IMR-90 (cell line): ENCODE data around the gene DACH1. TPM values are rescaled to one million over a fixed set of nuclear protein-coding genes. Genes with fewer than 3 reads are reported as not detected.

Experiments used
- ATAC-seq: fragments of 200-7000 bp; cut with Tn5 transposase; 2 replicates; pipeline ENCODE4 v1.9.1; 2020; ENCODE audit warnings: low read depth, mild to moderate bottlenecking, moderate library complexity
- BruUV-seq: library from RNA; stranded (reverse); fragments of 400-500 nt; replicated peaks from 2 replicates; lab custom pipeline; 2021; lab: Mats Ljungman, UMichigan
- CTCF ChIA-PET: fragments of 300-600 bp; formaldehyde crosslinking; extraction: SDS; loops from one replicate; lab custom pipeline; 2021; ENCODE audit warnings: antibody characterized with exemption; lab: Yijun Ruan, JAX
- POLR2A ChIA-PET: fragments of 300-600 bp; sonication (Branson Sonifier 250); formaldehyde crosslinking; loops from one replicate; lab custom pipeline; 2022; ENCODE audit warnings: antibody characterized with exemption; ENCODE audit not compliant: unreplicated experiment; lab: Charles Lee
- DNase-seq: peaks from one replicate; pipeline ENCODE4 v3.0.0; 2013
- H2AFZ ChIP-seq: replicated peaks from 2 replicates; pipeline ENCODE3; 2013; ENCODE audit warnings: low read length, mild to moderate bottlenecking; ENCODE audit not compliant: poor library complexity
- H2AK5ac ChIP-seq: 2 replicates; pipeline ENCODE4 v1.6.1; 2013; ENCODE audit warnings: low read depth, low read length, inconsistent platforms
- H2AK9ac ChIP-seq: replicated peaks from 2 replicates; pipeline ENCODE3; 2013; ENCODE audit warnings: mild to moderate bottlenecking, low read depth, low read length, moderate library complexity; ENCODE audit not compliant: poor library complexity
- H2BK120ac ChIP-seq: 2 replicates; pipeline ENCODE4 v1.6.1; 2013; ENCODE audit warnings: low read depth, low read length, inconsistent platforms
- H2BK15ac ChIP-seq: 3 replicates; pipeline ENCODE4 v1.6.1; 2013; ENCODE audit warnings: low read depth, low read length, inconsistent platforms
- H2BK20ac ChIP-seq: 2 replicates; pipeline ENCODE4 v1.6.1; 2013; ENCODE audit warnings: low read depth, mild to moderate bottlenecking, inconsistent platforms, low read length, moderate library complexity
- H2BK5ac ChIP-seq: 2 replicates; pipeline ENCODE4 v1.6.1; 2013; ENCODE audit warnings: mild to moderate bottlenecking, low read depth, low read length, inconsistent platforms; ENCODE audit not compliant: poor library complexity, severe bottlenecking
- H3K14ac ChIP-seq: replicated peaks from 2 replicates; pipeline ENCODE4 v1.6.1; 2013; ENCODE audit warnings: low read depth, low read length, inconsistent platforms
- H3K18ac ChIP-seq: 2 replicates; pipeline ENCODE4 v1.6.1; 2013; ENCODE audit warnings: low read depth, low read length, control low read depth
- H3K23ac ChIP-seq: 2 replicates; pipeline ENCODE4 v1.6.1; 2013; ENCODE audit warnings: low read depth, low read length, inconsistent platforms
- H3K27ac ChIP-seq: 2 replicates; pipeline ENCODE4 v1.5.1; 2013; ENCODE audit warnings: mild to moderate bottlenecking, control low read depth, low read length; ENCODE audit not compliant: insufficient read depth
- H3K27me3 ChIP-seq: 2 replicates; pipeline ENCODE4 v1.6.1; 2013; ENCODE audit warnings: low read length; ENCODE audit not compliant: control insufficient read depth, insufficient read depth
- H3K36me3 ChIP-seq: 2 replicates; pipeline ENCODE4 v1.6.1; 2013; ENCODE audit warnings: low read length, mixed read lengths; ENCODE audit not compliant: control insufficient read depth, insufficient read depth
- H3K4ac ChIP-seq: 2 replicates; pipeline ENCODE4 v1.6.1; 2013; ENCODE audit warnings: low read depth, low read length, inconsistent platforms
- H3K4me1 ChIP-seq: 2 replicates; pipeline ENCODE4 v1.6.1; 2013; ENCODE audit warnings: low read length, mixed read lengths; ENCODE audit not compliant: control insufficient read depth, insufficient read depth
- H3K4me2 ChIP-seq: 2 replicates; pipeline ENCODE4 v1.6.1; 2013; ENCODE audit warnings: low read depth, mild to moderate bottlenecking, control low read depth, low read length, moderate library complexity
- H3K4me3 ChIP-seq: 2 replicates; pipeline ENCODE4 v1.5.1; 2013; ENCODE audit warnings: low read depth, mild to moderate bottlenecking, control low read depth, low read length, moderate library complexity; ENCODE audit not compliant: insufficient read depth
- H3K56ac ChIP-seq: 2 replicates; pipeline ENCODE4 v1.6.1; 2013; ENCODE audit warnings: low read length, inconsistent platforms; ENCODE audit not compliant: insufficient read depth; ENCODE audit errors: extremely low read depth
- H3K79me1 ChIP-seq, 2 experiments: 2 replicates each; pipeline ENCODE4 v1.6.1; 2013; ENCODE audit warnings: low read length in 2 of 2, inconsistent platforms in 1 of 2, low read depth in 1 of 2
- H3K9ac ChIP-seq: 2 replicates; pipeline ENCODE4 v1.6.1; 2013; ENCODE audit warnings: low read depth, low read length, control low read depth
- H3K9me1 ChIP-seq: 2 replicates; pipeline ENCODE4 v1.6.1; 2013; ENCODE audit warnings: low read length, inconsistent platforms; ENCODE audit not compliant: insufficient read depth
- H3K9me3 ChIP-seq: 2 replicates; pipeline ENCODE4 v1.6.1; 2013; ENCODE audit warnings: low read length; ENCODE audit not compliant: control insufficient read depth, insufficient read depth
- H4K20me1 ChIP-seq: 2 replicates; pipeline ENCODE4 v1.6.1; 2013; ENCODE audit warnings: low read length, inconsistent platforms; ENCODE audit not compliant: insufficient read depth
- H4K5ac ChIP-seq: 2 replicates; pipeline ENCODE4 v1.6.1; 2013; ENCODE audit warnings: mild to moderate bottlenecking, low read depth, low read length, control low read depth
- H4K8ac ChIP-seq, 2 experiments: 2 replicates each; pipeline ENCODE4 v1.6.1; 2013; ENCODE audit warnings: low read depth in 2 of 2, low read length in 2 of 2, control low read depth in 1 of 2, inconsistent platforms in 1 of 2
- H4K91ac ChIP-seq: 2 replicates; pipeline ENCODE4 v1.6.1; 2013; ENCODE audit warnings: low read depth, low read length, inconsistent platforms; ENCODE audit not compliant: insufficient read depth
- CEBPB ChIP-seq: IDR thresholded peaks from 2 replicates; pipeline ENCODE4 v1.6.1; 2012; ENCODE audit warnings: low read depth, low read length, improper control_type of control experiment
- MXI1 ChIP-seq: IDR thresholded peaks from 2 replicates; pipeline ENCODE4 v1.6.1; 2012; ENCODE audit warnings: low read depth, mild to moderate bottlenecking, low read length, moderate library complexity, borderline replicate concordance
- POLR2A ChIP-seq: IDR thresholded peaks from 2 replicates; pipeline ENCODE4 v1.6.1; 2012; ENCODE audit warnings: mild to moderate bottlenecking, low read depth, low read length
- RFX5 ChIP-seq: IDR thresholded peaks from 2 replicates; pipeline ENCODE4 v1.8.0; 2012; ENCODE audit warnings: low read depth, mild to moderate bottlenecking, low read length, moderate library complexity
- WGBS, 2 experiments: methylation state at CpG; one replicate each; pipeline versions ENCODE4 v1.1.5 to v1.1.7; 2013; ENCODE audit warnings: missing lambda C conversion rate in 2 of 2; ENCODE audit not compliant: insufficient read length in 1 of 2; ENCODE audit errors: extremely low coverage in 2 of 2; 5-methylcytosine and 5-hydroxymethylcytosine counted together
- dilution Hi-C: fragments of 300-500 bp; cut with HindIII; formaldehyde crosslinking; loops from one replicate; pipeline ENCODE4 v1.14.3; 2018; ENCODE audit warnings: low sequenced_read_pairs; ENCODE audit not compliant: unreplicated experiment
- in situ Hi-C: fragments of 300-500 bp; cut with MboI; formaldehyde crosslinking; loops from 3 replicates; pipeline ENCODE4 v1.14.3; 2019; ENCODE audit warnings: low sequenced_read_pairs, inconsistent platforms, mixed read lengths
- intact Hi-C: fragments of 100-400 bp; cut with micrococcal nuclease; formaldehyde crosslinking; loops from 2 replicates; pipeline ENCODE4 v1.10.0; 2022
- polyA plus RNA-seq, 3 experiments: library from polyadenylated mRNA; depleted of rRNA; stranded (reverse); fragments of >200 nt; gene quantifications; 2 replicates each; pipeline ENCODE4 v1.2.3, GENCODE V29; 2012; ENCODE audit warnings: low replicate concordance in 1 of 3
- total RNA-seq: library from RNA; depleted of rRNA; stranded (reverse); fragments of >200 nt; gene quantifications from 2 replicates; pipeline ENCODE4 v1.2.3, GENCODE V29; 2012

The DACH1 gene
- total and polyA plus RNA-seq, 2 of the 4 experiments (the other 2 are of a cell fraction): not detected

- Histone ChIP-seq H3K14ac (no peak overlapping the region), H4K91ac (no peak overlapping the region), H2BK15ac (no peak overlapping the region), H3K9me1 (no peaks in the 10 kb centered on the region; the same call in 1 of the 2 replicates), H3K4me3 (no peak overlapping the region), H3K79me1 (no peaks in the 10 kb centered on the region), H2BK20ac (0 out of 2 replicates have a peak overlapping the region, but pooled peaks have one; percentile 21), H2AK9ac (no peak overlapping the region), H4K20me1 (no peaks in the 10 kb centered on the region), H2AK5ac (peak overlapping the region; percentile 20; the same call in 1 of the 2 replicates), H2AFZ (no peak overlapping the region), H3K18ac (no peak overlapping the region), H3K9ac (no peak overlapping the region), H3K56ac (no peak overlapping the region), H2BK5ac (no peak overlapping the region), H2BK120ac (0 out of 2 replicates have a peak overlapping the region, but pooled peaks have one; percentile 41), H3K9me3 (no peaks in the 10 kb centered on the region), H3K27ac (no peak overlapping the region), H3K36me3 (no peaks in the 10 kb centered on the region), H3K27me3 (no peaks in the 10 kb centered on the region), H3K4ac (no peak overlapping the region), H3K4me1 (no peaks in the 10 kb centered on the region), H3K23ac (no peak overlapping the region), H4K5ac (no peak overlapping the region), H3K4me2 (no peak overlapping the region), H4K8ac (no peak overlapping the region; a peak in 1 of 4 replicates)
- DNase-seq (peak; percentile 60), ATAC-seq (peak; percentile 96)
- POLR2A ChIA-PET: no interaction called here
- CTCF ChIA-PET: no interaction called here
- in situ Hi-C loops: no loop called here
- TF ChIP-seq RFX5 (no peak), MXI1 (no peak), POLR2A (no peak), CEBPB (no peak)
- BruUV-seq: no TSS peak
- WGBS, 2 experiments: no CpG with 5 or more reads among the region's 2 CpGs
- intact Hi-C loops: no loop called here
- dilution Hi-C loops: no loop called here
Observed at GRCh38 chr13:71634602-71635443, 232.2 kb downstream of the DACH1 start.
